NCI-H2227 (cell line): ENCODE data around the gene SBNO1.
"Not testable (repeated sequence)": the region's sequence is repeated elsewhere in the genome, so short reads cannot be mapped to it uniquely, and the experiment has no call there.

Experiments used
- DNase-seq: peaks from one replicate; lab custom pipeline; 2025; ENCODE audit not compliant: unreplicated experiment; lab: John Stamatoyannopoulos, UW

SBNO1 gene

GRCh38 chr12:123271001-123271668 lies 93.5 kb downstream of the SBNO1 start:
- DNase-seq = peak; percentile 80

DNA sequence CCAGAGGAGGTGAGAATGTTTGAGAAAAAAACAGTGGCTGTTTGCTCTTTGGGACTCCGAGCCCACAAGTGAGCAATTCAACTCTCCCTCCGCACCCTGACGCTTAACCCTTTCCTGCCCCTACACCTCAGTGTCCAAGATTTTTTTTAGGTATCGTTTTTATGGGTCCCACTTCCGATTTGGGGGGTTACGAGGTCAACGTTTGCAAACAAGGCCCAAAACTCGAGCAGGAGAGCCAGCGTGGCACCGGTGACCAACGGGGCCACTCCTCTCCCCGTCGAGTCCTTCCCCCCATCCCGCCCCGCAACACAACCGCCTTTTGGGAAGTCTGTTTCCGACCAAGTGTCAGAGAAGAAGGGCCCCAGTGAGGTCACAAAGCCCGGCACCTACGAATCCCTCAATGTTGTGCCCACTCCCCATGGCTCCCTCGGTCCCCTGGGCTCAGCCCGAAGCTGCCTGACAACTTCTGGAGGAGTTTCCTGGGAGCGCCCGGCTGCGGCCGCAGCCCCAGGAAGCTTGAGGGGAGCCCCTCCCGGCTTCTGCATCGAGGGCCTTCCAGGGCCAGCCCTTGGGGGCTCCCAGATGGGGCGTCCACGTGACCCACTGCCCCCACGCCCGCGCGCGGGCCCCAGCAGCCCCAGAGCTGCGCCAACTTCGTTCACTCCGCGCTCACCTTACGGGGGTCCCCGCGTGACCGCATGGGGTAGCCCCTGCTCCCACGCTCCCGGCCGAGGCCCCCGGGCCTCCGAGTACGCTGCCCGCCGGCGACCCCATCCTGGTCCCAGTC lies 94.2 kb downstream of the SBNO1 start:
- DNase-seq = peak; percentile 33

DNA sequence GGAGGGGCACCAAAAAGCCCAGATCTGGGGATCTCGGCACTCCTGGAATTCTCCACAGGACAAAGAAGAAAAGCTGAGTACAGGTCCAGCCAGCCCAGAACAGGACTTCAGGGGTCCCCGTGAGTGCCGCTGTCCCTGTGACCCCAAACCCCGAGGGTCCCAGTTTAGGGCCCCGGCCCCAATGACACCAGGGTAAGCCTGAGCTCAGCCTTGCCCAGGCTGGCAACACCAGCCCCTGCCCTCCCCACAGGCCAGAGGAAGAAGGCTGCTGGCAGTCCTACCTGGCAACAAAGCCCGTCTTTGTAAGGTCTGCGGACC lies 94.8 kb downstream of the SBNO1 start:
- DNase-seq = no peak

DNA sequence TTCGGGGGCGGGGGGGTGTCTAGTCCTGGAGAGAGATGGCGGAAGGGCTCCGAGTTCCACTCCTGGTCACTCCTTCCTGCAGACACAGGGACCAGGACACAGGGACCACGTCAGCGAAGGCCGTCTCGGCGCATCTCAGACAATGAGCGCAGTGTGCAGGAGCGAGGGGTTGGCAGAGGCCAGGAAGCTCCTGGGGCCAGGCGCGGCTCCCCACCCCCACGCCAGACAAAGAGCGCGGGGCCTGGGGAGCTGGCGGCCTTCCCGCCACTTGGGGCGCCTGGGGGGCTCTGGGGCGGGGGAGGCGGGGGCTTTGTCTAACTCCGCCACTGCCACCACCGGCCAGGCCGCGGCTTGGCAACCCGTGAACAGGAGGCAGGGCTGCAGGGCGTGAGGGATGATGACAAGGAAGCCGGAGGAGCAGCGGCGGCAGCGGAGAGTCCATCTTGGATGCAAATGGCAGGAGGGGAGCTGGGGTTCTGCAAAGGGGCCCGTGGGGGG lies 95.2 kb downstream of the SBNO1 start:
- DNase-seq = peak; percentile 84

GRCh38 chr12:123268850-123269249 lies 95.8 kb downstream of the SBNO1 start:
- no peak for DNase-seq

- peak; percentile 70 for DNase-seq
Observed at GRCh38 chr12:123267991-123268843, 96.4 kb downstream of the SBNO1 start.

DNA sequence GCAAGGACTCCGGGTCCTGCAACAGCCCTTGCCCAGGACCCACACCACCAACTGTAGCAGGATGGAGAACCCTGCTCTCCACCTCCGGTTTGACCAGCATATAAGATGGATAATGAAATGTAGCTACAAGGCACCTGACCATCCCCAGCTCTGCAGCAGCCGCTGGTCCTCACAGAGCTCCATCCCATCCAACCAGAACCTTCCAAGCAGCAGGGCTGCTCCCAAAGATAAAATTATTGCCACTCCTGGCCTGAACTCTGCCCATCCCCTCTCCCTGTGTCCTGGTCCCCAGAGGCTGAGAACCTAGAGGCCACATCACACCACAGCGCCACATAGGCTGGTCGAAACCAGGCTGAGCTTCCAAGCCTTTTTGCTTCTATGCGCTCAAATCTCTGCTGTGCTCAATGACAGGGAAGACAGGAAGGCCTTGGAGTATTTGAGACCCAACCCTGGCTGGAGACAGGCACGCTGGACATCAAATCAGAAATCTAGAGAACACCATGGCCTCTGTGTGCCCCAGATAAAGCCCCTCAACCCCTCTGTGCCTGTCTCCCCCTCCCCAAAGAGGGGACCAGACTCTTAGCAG lies 97.2 kb downstream of the SBNO1 start:
- no peak for DNase-seq

DNA sequence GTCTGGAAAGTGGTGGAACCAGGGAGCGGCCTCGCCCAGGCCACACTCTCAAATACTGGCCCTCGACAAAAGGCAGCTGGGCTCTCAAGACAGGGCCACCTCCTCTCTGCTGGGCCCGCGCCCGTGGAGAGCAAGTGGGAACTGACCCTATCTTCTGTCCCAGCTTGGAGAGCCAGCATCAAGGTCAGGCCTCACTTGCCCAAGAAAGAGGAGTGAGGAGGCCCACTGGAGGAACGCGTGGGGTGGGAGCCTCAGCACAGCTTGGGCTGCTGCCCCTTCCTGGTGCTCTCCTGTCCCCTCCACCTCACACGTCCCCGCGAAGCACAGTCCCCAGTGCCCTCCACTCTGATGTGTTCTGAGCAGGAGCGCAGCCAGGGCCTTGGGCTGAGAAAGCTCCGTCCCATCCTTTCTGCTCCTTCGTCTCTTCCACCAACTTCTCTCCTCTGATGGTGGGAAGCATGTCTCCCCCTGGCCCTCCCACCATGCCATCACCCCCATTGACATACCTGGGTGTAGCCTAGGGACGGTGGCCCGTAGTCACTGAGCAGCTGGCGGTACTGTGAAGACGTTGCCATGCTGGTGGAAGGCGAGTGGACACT lies 97.9 kb downstream of the SBNO1 start:
- DNase-seq = no peak

GRCh38 chr12:123265851-123266678 lies 98.6 kb downstream of the SBNO1 start:
- no peak for DNase-seq

DNA sequence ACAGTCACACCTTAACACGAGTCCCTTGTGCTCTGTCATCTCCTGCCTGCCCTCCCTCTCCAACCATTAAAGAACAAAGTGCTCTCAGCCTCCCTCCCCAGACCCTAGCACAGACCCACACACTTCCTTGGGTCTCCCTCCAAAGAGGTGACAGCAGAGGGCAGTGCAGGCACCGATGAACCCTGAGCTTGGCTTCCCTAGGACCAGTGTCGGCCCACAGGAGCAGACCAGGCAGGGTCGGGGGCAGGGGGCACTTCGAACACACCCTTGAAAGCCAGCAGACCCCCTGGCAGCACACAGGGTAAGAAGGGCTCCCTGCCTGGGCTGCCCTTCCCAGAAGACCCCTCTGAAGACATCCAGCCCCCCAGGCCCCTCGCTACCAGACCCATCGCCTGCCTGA lies 100.0 kb downstream of the SBNO1 start:
- no peak for DNase-seq

GRCh38 chr12:123263196-123263817 lies 101.3 kb downstream of the SBNO1 start:
- no peak for DNase-seq

DNA sequence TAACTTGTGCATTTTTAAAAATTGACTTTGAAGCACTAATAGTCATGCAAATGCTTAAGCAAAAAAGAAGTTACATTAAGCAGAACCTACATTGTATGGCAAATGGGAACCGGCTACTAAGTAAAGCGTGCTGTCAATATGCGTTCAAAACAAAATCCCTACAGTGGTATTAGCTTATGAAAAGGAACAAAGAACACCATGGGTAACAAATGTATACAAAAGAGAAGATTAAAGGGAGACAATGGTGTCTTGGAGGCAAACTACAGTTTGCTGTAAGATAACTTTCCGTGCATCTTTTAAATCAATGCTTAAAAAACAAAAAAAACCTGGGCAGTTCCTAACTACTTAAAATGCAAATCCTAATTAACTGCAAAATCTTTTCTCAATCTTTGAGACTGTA lies 103.5 kb downstream of the SBNO1 start:
- DNase-seq = no peak

- DNase-seq = no peak
Observed at GRCh38 chr12:123260081-123260480, 104.6 kb downstream of the SBNO1 start.

GRCh38 chr12:123258593-123258992 lies 106.1 kb downstream of the SBNO1 start:
- no peak for DNase-seq

DNA sequence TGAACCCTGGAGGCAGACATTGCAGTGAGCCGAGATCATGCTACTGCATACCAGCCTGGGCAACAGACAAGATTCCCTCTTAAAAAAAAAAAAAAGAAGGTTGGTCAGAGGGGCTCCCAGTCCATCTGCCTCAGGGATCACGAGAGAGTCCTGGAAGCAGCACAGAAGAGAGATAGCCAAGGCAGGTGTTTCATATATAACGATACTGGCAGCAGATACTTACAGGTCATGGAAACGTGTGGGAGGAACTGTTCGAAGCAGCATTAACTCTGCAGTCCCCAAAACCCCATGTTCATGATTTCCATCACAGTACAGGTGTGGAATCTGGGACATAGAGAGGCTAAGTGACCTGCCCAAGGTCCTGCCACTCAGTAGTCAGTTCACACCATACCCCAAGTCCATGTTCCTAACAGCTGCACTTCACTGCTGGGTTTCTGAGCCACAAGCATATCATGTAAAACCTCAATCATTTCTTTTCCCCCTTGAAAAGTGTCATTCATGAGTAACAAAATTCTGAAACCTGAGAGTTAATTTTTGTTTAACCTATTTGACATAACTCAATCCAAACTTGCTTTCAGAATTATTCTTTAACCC lies 109.7 kb downstream of the SBNO1 start:
- no peak for DNase-seq

DNA sequence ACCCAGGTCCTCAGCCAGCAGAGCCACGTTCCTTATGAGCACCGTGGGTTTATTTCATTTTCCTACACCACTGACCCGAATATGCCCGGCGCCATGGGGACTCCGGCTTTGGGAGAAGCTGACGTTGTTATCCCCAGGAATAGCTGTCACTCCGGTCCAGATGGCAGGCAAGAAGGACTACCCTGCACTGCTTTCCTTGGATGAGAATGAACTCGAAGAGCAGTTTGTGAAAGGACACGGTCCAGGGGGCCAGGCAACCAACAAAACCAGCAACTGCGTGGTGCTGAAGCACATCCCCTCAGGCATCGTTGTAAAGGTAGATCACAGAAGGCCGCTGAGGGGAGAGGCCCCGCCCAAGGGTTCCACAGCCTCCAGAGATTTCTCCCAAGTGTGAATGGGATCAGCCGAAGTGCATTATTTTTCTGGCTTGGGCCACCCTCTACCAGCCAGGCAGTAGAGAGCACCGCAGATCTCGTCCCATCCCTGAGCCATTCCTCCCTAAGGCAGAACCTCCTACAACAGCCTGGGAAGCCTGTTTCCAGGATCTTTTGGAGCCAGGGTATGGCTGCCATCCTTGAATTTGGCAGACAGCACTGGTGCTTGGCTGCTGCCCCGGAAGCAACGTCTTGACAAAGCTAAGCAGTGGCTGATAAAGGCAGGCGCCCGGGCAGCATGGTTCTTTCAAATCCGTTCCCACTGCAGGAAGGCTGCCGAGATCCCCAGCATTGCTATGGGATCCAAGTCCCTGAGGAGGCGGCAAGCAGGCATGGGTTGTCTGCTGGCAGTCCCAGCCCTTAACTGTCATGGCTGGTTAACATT lies 110.8 kb downstream of the SBNO1 start:
- DNase-seq = no peak

- not testable (repeated sequence) for DNase-seq
Observed at GRCh38 chr12:123252365-123252764, 112.3 kb downstream of the SBNO1 start.

DNA sequence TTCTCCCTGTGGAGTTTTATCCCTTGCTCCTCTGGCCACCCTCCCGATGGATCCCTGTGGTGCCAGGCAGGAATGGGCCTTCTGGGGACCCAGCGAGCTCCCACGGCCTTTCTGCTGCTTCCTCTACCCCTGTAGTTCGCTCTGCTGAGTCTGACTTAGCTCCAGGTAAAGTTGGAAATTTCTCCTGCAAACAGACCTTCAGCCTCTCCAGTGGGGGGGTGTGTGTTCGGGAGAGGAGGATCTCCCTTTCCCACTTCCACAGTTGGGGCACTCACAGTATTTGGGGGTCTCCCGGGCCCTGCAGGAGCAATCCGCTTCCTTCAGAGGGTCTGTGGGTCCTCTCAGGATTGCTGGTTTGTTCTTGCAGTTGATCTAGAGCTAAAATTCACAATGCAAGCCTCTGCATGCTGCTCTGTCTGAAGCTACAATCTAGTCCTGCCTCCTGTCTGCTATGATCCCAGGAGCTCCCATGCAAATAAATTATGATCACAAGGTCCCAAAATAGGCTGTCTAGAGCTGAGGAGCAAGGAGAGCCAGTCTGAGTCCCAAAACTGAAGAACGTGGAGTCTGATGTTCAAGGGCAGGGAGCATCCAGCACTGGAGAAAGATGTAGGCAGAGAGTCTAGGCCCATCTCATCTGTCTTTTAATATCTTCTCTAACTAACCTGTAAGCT lies 113.1 kb downstream of the SBNO1 start:
- DNase-seq = no peak
